Amygdala (tissue), 56 donors: Measurements from ENCODE around the gene POMC.
"Not testable (repeated sequence)": the region's sequence is repeated elsewhere in the genome, so short reads cannot be mapped to it uniquely, and the experiment has no call there.

Experiments used
- DNase-seq, 56 donors: peaks; one replicate each; lab custom pipeline; 2025; lab: John Stamatoyannopoulos, UW

Gene POMC

GRCh38 chr2:25141120-25141519 is 27.3 kb downstream of the POMC start:
- DNase-seq: no peak

DNA sequence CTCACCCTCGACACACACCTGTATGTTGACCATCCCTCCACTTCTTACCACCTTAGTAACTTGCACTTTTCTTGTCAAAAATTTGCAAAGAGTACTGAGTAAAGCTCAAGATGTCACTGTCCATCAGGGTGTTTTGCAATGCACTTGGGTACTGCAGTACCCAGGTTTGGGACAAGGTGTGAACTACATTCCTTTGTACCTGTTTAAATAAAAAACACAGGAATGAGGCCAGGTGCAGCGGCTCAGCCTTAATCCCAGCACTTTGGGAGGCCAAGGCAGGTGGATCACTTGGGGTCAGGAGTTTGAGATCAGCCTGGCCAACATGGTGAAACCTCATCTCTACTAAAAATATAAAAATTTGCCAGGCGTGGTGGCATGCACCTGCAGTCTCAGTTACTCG is 27.8 kb downstream of the POMC start:
- not testable (repeated sequence) for DNase-seq

GRCh38 chr2:25132693-25133092 is 35.7 kb downstream of the POMC start:
- DNase-seq: no peak

DNA sequence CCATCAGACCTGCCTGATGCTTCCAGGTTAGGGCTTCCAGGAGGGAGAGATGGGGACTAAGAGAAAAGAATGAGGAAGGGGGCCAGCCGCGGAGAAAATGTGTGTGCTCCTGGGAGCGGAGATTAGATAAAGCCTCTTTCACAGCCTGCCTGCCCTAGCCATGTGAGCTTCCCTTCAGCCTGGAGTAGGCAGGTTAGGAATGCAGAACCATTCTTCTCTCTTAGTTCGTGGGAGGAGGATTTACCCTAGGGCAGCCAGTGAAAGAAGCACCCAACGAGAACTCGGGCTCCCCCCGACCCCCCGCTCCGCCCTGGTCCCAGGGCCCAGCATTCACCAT is 36.1 kb downstream of the POMC start:
- DNase-seq: no peak

DNA sequence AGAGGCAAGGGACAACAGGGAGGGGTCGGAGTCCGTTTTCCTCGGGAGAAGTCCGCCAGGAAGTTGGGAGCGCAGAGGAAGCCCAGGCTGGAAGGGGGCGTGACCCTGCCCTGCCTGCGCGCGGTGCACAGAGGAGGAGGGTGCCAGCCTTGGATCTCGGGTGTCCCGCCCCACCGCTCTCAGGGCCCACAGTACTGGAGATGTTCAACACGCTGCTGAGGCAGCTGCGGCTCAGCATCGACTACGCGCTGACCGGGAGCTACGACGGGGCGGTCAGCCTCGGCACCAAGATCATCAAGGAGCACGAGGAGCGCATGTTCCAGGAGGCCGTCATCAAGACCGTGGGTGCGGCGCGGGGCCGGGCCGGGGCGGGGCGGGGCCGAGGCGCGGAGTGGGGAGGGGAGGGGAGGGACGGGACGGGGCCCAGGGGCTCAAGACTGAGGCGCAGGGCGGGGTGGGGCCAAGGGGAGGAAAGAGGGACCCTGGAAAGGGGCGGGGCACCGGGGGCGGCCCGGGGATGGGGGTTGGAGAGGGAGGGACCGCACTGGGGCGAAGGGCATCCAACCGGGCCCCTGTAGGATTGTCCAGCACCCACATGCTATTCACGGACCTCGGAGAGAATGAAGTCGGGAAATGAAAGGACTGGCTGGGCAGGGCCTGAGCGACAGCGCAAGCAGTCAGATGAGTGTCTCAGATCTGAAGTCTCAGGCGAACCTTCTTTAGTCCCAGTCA is 36.6 kb downstream of the POMC start:
- DNase-seq: no peak

- no peak for DNase-seq
Measured at GRCh38 chr2:25131253-25131566, 37.2 kb downstream of the POMC start.

GRCh38 chr2:25129901-25130520 is 38.4 kb downstream of the POMC start:
- DNase-seq: no peak

DNA sequence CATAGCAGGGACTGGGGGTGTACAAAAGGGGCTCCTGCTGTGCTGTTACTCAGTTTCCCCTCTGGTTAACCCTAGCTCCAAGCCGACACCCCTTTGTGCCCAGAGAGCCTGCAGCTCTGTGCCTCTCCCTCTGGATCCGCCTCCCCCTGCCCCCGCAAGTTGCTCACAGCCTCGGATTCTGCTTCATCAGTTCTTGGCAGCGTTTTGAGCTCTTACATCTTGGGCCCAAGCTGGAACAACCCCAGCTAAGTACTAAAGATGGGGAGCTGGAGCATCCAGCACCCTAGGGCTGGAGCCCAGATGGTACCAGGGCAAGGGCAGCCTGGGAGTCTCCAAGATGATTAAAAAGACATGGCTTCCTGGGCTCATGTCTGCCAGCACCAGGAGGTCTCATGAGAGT is 40.7 kb downstream of the POMC start:
- peak in 4 of 56 donors; percentile 5 to 27 (median 17) for DNase-seq

- not testable (repeated sequence) for DNase-seq
Measured at GRCh38 chr2:25127071-25127470, 41.3 kb downstream of the POMC start.

DNA sequence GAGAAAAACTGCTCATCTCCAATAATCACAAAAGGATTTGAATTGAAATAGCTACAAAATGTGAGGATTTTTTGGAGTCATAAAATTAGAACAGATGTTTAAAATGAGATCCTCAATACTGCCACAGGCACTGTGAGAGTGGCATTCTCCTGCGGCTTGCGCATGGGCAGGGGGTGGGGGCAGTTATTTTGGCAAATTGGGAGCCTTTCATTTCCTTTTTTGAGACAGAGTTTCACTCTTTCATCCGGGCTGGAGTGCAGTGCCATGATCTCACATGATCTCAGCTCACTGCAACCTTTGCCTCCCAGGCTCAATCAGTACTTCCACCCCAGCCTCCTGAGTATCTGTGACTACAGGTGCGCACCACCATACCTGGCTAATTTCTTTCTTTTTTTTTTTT is 42.4 kb downstream of the POMC start:
- peak in 2 of 56 donors; percentile 7 to 41 for DNase-seq

DNA sequence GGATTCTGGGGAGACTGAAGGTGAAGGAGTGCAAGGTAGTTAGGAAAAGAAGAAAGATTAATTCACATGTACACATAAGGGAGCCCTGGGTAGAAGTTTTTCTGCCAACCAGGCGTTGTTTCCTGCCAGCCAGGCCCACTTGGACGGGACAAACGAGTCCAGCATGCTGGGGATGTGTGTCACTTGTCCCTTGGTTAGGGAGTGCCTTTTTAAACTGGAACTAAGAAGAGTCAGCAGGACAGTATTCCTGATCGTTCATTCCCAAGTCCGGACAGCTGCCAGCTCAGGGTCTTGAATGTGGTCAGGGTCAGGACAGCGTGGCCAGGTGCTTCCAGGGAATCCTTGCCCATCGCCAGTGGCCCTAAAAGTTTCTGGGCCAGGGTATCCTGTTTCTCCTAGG is 43.2 kb downstream of the POMC start:
- no peak for DNase-seq

- DNase-seq: no peak
Measured at GRCh38 chr2:25123682-25124081, 44.7 kb downstream of the POMC start.

GRCh38 chr2:25122367-25122766 is 46.0 kb downstream of the POMC start:
- no peak for DNase-seq

GRCh38 chr2:25119263-25119662 is 49.1 kb downstream of the POMC start:
- DNase-seq: no peak

- DNase-seq: no peak
Measured at GRCh38 chr2:25116956-25117355, 51.4 kb downstream of the POMC start.

GRCh38 chr2:25115902-25116301 is 52.5 kb downstream of the POMC start:
- DNase-seq: no peak

GRCh38 chr2:25115249-25115883 is 53.0 kb downstream of the POMC start:
- no peak for DNase-seq

DNA sequence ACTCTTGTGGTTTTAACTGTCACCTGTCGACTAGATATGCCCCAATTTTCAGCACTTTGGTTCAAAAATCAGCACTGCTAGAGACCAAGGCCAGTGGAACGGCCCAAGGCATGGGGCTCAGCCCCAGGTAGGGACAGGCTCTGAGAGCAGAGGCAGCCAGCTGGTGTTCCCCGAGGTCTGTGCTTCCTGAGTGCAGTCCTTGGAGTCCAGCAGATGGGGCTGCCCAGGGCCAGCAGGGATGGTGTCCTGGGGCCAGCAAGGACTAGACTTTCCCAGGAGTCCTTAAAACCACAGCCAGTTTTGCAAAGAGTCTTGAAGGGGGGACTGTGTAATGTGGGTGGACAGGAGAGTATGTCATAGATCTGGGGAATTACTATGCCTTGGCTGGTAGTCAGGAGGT is 56.3 kb downstream of the POMC start:
- DNase-seq: no peak
